Retina (tissue), 1 donor: ENCODE measurements around the gene CFAP54.
"Not testable (repeated sequence)": the region's sequence is repeated elsewhere in the genome, so short reads cannot be mapped to it uniquely, and the experiment has no call there.

Experiments
- DNase-seq: peaks from one replicate; pipeline ENCODE4 v3.0.0-alpha.2; 2016

The CFAP54 gene, protein sequence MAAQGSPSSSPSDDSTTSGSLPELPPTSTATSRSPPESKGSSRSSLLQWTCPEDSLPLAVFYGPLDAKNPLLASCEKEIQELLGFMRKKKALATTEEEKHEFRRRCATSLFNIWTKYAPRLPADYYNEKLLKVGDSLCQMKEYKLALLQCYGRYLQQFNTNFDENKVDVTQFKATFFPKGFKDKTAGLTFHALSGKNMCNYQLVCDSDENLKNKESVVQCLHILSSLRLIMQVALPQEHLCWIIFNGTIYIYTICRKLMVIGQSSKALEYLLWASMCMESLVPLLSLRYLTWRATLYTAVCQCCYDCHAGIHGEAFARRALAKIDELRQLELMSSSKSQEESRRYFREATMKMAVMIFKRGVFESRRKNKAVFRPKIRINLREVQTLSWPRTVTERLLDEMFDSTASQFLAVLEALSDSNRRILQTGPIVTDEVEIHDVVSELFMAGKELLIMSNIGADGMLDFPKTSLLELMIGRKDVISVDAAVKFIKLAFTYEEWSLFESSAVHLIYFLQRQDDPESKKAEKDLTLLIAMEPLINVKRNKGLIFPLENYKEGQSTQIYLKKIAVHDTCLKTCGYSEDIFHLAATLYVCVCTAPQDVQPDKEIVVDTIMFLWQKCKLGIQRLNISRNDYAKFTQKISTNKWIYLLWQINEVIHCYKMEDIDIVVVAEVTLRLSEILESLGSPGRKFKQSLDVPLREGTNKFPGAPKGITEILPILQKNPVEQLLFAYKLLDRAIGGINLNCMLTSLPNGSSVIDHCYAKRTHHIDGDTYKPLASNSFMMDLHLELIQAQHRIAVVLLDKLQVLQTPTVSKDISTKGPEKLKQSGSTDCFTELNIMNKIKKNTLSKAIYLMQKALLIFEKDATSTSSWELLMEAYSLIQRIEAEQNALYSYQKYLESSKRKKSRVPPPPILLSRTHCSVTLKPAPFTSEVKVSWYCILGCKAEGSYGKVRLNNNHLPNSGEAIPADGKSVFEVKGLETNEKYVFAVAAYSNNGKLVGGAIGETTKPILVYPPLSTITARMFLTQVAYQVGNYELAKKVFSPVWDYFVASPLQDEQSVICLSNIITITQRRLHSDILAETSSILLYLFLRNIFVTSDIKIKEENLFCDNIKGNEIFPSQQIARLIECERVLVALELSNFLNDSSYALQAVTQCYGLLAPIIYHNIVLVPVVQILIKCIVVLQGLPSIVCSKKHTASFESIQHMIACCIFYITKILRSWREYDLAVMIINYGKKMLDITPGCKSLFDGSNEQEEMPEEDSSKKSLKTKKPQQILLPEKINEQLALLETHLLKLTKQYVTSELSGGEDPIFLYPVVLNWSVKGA (N-terminal part only)

DNA sequence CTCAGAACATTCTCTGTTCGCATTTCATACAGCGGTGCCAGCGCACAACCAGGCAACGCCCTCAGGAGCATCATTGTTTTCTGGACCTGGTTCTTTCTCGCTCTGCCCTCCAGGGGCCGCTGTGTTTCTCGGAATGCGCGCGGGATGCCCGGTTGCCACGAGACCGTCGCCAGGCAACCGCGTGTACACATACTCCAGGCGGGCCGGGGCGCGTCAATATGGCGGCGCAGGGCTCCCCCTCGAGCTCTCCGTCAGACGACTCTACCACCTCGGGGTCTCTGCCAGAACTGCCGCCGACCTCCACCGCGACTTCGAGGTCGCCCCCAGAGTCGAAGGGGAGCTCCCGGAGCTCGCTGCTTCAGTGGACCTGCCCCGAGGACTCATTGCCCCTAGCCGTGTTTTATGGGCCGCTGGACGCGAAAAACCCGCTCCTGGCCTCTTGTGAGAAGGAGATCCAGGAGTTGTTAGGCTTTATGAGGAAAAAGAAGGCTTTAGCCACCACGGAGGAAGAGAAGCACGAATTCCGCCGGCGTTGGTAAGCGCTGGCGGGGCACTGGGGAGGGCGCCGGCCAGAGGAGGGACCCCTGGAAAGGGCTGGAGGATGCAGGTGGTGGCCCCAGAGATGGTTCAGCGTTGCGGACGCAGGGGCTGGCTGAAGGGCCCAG, at the start of gene CFAP54:
Gene CFAP54, plus strand, starts transcription at position 186 of the 665 bp plus-strand sequence. Its CDS starts 33 bp downstream, at position 219.
- DNase-seq: peak; percentile 96

GRCh38 chr12:96441816-96442215, 47.6 kb upstream of the CFAP54 start:
- DNase-seq: no peak

GRCh38 chr12:96442906-96443305, 46.5 kb upstream of the CFAP54 start:
- DNase-seq: no peak

DNA sequence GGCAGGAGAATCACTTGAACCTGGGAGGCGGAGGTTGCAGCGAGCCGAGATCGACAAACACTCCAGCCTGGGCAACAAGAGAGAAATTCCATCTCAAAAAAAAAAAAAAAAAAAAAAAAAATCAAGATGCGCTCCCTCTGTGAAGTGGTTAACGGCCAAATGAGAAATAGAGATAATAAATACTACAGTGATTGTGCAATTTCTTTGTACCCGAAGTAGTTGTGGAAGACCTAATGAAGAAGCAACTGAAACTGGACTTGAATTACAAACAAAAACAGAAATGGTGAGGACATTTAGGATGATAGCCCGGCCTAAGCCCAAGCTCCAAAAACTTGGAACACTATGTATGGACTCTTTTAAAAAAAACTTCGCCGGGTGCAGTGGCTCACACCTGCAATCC, 45.0 kb upstream of the CFAP54 start:
- no peak for DNase-seq

DNA sequence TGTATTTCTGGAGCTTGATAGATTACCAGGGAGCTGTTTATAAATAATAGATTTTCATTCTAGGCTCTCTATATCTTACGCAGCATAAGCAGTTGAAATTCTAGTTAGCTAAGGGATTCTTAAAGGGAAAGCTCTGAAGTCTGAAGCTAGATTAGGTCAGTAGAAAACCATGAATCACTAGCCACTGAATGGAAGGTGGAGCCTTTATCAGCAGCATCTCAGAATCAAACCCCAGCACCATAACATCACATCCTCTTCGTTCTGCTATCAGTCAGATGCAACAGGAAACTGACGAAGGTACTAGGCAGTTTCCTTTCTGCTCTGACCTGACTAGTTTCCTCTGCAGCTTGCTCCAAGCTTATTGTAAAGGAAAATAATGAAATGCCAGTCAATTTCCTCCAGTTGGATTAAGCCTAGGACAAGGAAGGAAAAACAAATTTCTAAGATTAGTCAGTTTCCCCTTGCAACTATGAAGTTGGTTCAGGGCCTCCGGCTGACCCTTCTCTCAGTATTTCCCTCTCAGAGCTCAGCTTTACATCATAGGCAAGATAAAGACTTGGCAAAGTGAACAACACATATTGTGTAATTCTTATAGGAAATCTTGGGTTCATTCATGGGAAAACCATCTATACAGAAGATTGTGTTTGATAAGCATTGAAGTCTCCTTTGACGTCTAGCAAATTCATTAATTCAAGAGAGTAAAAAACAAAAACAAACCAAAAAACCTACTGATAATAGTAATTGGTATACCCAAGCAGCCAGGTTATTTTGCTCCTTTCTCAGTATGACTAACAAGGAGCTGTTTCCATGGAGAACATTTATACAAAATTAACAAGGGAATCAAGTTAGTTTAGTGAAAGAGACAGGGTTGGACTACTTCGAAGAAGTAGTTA, 43.4 kb upstream of the CFAP54 start:
- no peak for DNase-seq

DNA sequence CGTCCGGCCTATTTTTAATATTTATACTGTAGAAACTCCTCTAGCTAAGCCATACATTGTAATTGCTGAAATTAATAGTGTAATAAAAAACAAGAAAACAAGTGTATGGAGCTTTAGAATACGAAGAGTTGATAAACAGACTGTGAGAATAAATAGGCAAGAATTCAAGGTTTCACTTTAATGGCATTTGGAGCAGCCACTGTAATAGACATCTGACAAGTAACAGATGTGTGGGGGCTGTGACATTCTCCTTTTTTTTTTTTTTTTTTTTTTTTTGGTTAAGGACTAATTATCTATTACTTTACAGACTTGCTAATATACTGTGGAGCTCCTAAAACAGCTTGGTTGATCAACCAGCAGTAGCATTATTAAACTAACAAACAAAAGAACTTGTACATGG, 42.1 kb upstream of the CFAP54 start:
- DNase-seq: no peak

DNA sequence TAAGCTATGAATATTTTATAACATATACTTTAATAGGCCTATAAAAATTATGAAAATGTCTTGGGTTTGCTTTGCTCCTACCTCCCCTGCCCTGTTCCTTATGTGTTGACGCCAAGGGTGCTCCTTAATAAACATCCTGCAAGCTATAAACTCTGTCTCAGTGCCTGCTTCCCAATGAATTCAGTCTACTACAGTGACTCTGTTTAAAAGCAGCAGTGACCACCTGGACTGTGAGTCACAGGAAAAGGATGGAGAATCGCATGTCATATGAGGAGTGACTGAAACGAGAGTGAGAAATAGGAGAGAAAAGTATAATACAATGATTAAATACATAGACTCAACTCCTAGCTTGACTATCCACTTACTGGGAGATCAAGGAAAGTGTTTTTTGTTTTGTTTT, 41.1 kb upstream of the CFAP54 start:
- no peak for DNase-seq

DNA sequence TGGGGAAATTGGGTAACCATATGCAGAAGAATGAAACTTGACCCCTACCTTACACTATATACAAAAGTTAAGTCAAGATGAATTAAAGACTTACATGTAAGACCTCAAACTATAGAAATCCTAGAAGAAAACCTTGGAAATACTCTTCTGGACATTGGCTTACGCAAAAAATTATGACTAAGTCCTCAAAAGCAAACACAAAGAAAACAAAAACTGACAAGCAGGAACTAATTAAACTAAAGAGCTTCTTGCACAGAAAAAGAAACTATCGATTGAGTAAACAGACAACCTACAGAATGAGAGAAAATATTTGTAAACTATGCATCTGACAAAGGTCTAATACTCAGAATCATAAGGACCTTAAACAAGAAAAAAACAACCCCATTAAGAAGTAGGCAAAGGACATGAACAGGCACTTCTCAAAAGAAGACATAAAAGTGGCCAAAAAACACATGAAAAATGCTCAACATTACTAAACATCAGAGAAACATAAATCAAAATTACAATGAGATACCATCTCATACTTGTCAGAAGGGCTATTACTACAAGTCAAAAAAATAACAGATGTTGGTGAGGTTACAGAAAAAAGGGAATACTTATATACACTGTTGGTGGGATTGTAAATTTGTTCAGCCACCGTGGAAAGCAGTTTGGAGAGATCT, 37.0 kb upstream of the CFAP54 start:
- no peak for DNase-seq

DNA sequence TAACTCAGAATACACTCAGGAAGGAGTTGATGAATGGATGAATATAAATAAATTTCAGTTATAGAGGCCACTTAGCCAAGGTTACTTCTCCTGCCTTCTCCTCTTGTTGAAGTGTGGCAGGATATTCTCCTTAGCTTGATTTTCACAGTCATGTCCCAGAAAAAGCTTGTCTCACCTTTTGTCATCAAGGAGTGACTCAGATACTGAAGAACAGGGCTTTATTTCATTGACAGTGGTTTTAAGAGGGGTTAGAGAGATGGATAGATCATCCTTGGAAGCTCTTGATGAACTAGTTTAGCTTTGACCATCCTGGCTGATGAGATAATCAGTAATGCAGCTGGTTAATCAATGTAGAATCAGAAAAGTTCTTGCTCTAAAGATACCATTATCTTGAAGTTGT, 35.0 kb upstream of the CFAP54 start:
- no peak for DNase-seq

GRCh38 chr12:96456265-96456974, 33.0 kb upstream of the CFAP54 start:
- no peak for DNase-seq

DNA sequence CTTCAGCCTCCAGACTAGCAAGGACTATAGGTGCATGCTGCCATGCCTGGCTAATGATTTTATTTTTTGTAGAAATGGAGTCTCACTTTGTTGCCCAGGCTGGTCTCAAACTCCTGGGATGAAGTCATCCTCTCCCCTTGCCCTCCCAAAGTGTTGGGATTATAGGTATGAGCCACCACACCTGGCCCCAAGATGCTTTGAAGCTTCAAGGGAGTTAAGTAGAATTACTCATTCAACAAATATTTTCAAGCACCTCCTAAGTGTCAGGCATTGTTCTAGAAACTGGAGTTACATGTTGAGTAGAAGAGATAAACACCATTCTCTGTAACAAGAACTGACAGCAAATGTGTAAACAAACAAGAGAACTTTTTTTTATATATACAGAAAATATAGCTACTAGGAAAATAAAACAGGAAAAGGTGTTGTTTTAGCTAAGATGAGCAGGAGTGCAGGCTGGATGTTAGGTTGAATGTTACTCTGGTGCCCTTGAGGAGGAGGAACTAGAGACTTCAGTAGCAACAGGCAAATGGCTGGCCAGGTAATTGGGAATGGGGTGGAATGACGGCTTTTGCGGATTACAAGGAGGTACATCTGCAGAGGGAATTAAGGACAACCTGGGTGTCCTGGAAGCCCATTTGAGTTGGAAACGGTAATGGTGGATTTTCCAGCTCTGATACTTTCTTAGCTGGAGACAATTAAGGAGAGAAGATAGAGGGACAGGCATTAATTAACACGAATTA, 32.0 kb upstream of the CFAP54 start:
- no peak for DNase-seq

DNA sequence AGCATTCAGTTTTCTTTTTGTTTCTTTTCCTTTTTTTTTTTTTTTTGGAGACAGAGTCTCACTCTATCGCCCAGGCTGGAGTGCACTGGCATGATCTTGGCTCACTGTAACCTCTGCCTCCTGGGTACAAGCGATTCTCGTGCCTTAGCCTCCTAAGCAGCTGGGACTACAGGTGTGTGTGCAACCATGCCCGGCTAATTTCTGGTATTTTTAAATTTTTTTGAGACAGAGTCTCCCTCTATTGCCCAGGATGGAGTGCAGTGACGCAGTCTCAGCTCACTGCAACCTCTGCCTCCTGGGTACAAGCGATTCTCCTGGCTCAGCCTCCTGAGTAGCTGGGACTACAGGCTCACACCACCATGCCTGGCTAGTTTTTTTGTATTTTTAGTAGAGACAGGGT, 30.1 kb upstream of the CFAP54 start:
- not testable (repeated sequence) for DNase-seq

DNA sequence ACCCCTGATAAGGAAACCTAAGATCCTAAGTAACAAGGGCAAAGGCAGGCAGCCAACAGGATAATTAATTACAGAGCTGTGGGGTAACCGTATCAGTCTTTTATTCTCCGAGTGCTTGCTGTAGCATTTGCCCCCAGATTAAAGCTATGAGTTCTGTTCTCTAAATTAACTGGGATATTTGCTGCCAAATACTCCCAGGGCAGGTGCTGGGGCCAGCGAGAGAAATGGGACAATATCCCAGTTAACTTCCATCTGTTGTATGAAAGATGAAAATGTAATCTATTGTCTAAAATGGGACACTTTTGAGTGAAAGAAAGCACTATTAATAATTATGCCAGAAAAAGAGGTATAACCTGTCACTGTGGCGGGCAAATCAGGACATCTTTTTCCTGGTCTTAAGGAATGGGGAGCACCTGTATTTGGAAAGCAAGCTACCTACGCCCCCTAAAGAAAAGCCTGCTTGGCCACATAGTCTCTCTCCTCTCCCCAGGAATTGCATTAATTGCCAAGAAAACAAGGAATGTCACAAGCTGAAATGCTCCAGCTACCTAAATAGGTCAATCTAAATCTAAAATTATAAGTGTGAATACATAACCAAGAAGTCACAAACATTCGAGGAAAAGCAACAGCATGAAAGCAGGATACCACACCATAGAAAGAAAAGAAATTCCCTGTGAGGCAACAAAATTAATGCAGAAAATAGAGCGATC, 26.7 kb upstream of the CFAP54 start:
- no peak for DNase-seq

DNA sequence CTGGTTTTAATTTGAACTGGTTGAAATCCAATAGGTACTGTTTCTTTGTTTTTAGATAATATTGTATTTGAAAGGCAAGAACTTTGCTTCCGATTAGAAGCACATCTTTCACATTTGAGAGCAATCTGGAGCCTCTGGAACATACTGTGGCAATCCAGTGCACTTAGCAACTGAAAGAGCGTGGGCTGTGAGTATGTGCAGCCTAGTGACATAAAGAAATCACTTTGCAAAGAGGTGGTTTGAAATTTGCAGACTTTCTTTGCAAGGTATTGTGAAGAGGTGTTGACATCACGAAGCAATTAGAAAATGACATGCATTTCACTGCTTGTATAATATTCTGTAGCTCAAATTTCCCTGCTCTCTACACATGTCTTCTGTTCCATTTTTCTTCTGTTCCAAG, 23.5 kb upstream of the CFAP54 start:
- no peak for DNase-seq

DNA sequence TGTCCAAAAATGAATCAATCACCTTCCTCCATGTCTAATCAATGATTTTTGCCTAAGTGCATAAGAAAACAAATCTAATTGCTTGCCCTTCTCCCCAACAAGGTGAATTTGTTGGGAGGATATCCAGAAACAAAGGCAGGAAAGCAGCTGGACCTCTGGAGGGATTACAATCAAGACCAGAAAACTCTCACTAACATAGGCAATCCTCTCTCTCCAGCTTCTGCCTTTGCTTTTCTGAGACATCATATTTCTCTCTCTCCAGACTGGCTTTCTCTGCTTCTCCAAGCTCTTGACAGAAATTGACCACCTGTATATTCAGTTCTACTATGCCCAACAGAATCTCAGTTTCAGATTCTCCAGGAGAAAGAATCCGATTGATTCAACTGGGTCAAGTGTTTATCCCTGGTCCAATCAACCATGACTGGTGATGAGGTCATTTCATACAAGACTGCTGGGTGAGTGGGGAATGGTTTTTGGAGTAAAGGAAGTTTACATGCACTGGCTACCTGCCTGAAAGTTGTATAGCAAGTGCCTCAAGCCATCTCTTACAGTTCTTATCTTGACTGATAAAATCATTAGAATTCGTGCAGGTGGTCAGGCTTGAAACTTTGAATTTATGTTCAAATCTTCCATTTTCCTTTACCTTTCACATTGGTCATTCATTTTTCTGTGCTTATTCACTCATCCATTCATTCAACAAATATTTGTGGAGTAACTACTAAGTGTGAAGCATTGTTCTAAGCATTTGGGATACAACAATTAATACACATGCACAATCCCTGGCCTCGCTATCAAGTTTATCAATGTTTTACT, 22.2 kb upstream of the CFAP54 start:
- no peak for DNase-seq

DNA sequence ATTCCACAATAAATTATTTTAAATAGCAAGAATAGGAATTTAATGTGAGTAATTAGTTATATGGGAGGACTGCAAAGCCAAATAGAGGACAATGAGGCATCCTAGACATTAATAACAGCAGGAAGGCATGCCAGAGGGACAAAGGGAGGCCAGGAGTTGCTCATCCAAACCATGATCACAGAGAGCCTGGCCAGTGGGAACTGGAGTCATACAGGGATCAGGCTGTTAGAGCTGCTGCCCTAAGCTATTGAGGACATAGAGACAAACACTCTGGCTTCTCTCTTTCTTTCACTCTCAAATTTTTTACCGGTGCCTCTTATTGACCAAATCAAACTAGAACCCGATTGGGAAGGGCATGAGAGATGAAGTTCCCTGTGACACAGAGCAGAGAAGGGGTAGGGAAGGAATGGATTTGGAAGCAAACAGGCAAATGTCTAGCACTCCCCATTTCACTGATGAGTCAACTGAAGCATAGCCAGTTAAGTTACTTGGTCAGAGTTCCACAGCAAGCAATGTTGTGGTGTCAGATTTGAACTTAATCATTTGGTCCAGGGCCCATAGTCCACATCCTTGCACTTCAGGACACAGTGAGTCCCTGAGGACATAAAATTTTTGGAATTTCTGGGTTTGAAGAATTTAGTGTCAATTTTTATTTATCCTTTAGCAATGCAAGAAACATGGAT, 17.9 kb upstream of the CFAP54 start:
- DNase-seq: no peak

DNA sequence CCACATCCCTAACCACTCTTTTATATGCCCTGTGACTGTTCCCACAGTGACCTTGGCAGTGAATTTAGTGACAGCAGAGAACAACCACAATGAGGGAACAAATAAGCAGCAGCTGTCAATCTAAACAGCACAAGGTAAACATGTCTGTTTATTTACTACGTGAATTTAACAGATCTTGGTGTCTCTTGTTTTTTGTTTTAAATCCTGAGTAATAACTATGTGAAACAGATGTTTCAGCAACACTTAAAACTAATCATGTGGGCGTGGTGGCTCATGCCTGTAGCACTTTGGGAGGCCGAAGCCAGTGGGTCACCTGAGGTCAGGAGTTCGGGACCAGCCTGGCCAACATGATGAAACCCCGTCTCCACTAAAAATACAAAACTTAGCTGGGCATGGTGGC, 17.0 kb upstream of the CFAP54 start:
- DNase-seq: no peak
